ENCODE measurements around the gene FCRL3.

FCRL3 gene

GRCh38 chr1:157659576-157660247 lies 40.9 kb downstream of the FCRL3 start:
- ChIA-PET CTCF (interaction anchor here (0.7 kb wide), 1 partner anchor 11 kb away, joined by 3 read pairs; no protein-coding TSS in a partner anchor), POLR2A (no interaction called here)
- no peaks in the 10 kb centered on the region for H3K36me3 ChIP-seq (ENCODE audit: control insufficient read depth in 2 of 2, insufficient read depth in 1 of 2, low read length in 2 of 2)
- no peak overlapping the region for H3K4me3 ChIP-seq (ENCODE audit: low read depth, low read length)
- H3K4me1 ChIP-seq (ENCODE audit: control insufficient read depth, insufficient read depth, low read length), result no peaks in the 10 kb centered on the region
- no peaks in the 10 kb centered on the region for H3K9me3 ChIP-seq (ENCODE audit: control insufficient read depth, insufficient read depth, low read depth, low read length)
- TF ChIP-seq ZNF701 (tag by site-specific recombination; IDR thresholded peaks at IDR 0.05) (no peak), ZSCAN16 (tag by site-specific recombination; IDR thresholded peaks at IDR 0.05) (no peak), ZNF433 (tag by site-specific recombination; IDR thresholded peaks at IDR 0.05; ENCODE audit: low read depth) (no peak), ZNF530 (tag by site-specific recombination; IDR thresholded peaks at IDR 0.05; ENCODE audit: low read depth) (no peak), ZSCAN23 (tag by site-specific recombination; IDR thresholded peaks at IDR 0.05) (no peak), ZNF837 (tag by site-specific recombination; IDR thresholded peaks at IDR 0.05) (no peak), ZBTB8A (tag by site-specific recombination; IDR thresholded peaks at IDR 0.05) (no peak), ZNF133 (tag by site-specific recombination; IDR thresholded peaks at IDR 0.05) (no peak)
- H3K27ac ChIP-seq (ENCODE audit: extremely low read depth, low read depth, low read length), result no peak overlapping the region

- no peak overlapping the region for H3K4me3 ChIP-seq (ENCODE audit: low read depth, low read length)
- no peaks in the 10 kb centered on the region for H3K36me3 ChIP-seq (ENCODE audit: control insufficient read depth in 2 of 2, insufficient read depth in 1 of 2, low read length in 2 of 2)
- no peak for TF ChIP-seq GLIS2 (tag by site-specific recombination; IDR thresholded peaks at IDR 0.05)
- no peak for TF ChIP-seq ZFHX2 (tag by site-specific recombination; conservative IDR thresholded peaks at IDR 0.05)
- no peak for TF ChIP-seq ZSCAN18 (tag by site-specific recombination; IDR thresholded peaks at IDR 0.05)
- TF ChIP-seq ZNF785 (tag by site-specific recombination; IDR thresholded peaks at IDR 0.05), result no peak
- no peak for TF ChIP-seq ZNF791 (tag by site-specific recombination; IDR thresholded peaks at IDR 0.05)
- no peak for TF ChIP-seq ZNF423 (tag by site-specific recombination; IDR thresholded peaks at IDR 0.05)
- TF ChIP-seq ZNF677 (tag by site-specific recombination; IDR thresholded peaks at IDR 0.05), result no peak
- no peak for TF ChIP-seq ZNF670 (tag by site-specific recombination; IDR thresholded peaks at IDR 0.05; ENCODE audit: low read depth)
- TF ChIP-seq REST (tag by site-specific recombination; IDR thresholded peaks at IDR 0.05), result no peak
- TF ChIP-seq GLIS1 (tag by site-specific recombination; IDR thresholded peaks at IDR 0.05), result no peak
- TF ChIP-seq ZNF610 (tag by site-specific recombination; IDR thresholded peaks at IDR 0.05; ENCODE audit: borderline replicate concordance), result no peak
- no peak for TF ChIP-seq ZNF366 (tag by site-specific recombination; conservative IDR thresholded peaks at IDR 0.05)
- TF ChIP-seq ZNF169 (tag by site-specific recombination; IDR thresholded peaks at IDR 0.05), result no peak
- no peak for TF ChIP-seq ATF2 (tag by site-specific recombination; IDR thresholded peaks at IDR 0.05; ENCODE audit: low read depth)
- no peak for TF ChIP-seq ZNF747 (tag by site-specific recombination; IDR thresholded peaks at IDR 0.05)
- no peak for TF ChIP-seq ZNF580 (tag by site-specific recombination; IDR thresholded peaks at IDR 0.05)
- TF ChIP-seq ZNF768 (tag by site-specific recombination; IDR thresholded peaks at IDR 0.05), result no peak
- no peak for TF ChIP-seq ZNF146 (tag by site-specific recombination; IDR thresholded peaks at IDR 0.05)
- TF ChIP-seq RBAK (tag by site-specific recombination; IDR thresholded peaks at IDR 0.05), result no peak
- TF ChIP-seq ZNF830 (tag by site-specific recombination; IDR thresholded peaks at IDR 0.05; ENCODE audit: low read depth), result no peak
- no peaks in the 10 kb centered on the region for H3K9me3 ChIP-seq (ENCODE audit: control insufficient read depth, insufficient read depth, low read depth, low read length)
- no peak overlapping the region for H3K27ac ChIP-seq (ENCODE audit: extremely low read depth, low read depth, low read length)
- CTCF ChIA-PET, result interaction anchor here (0.7 kb wide), 1 partner anchor 12 kb away, joined by 3 read pairs; no protein-coding TSS in a partner anchor
- no peaks in the 10 kb centered on the region for H3K4me1 ChIP-seq (ENCODE audit: control insufficient read depth, insufficient read depth, low read length)
- POLR2A ChIA-PET, result no interaction called here
These were observed 42.0 kb downstream of the FCRL3 start for GRCh38 chr1:157658571-157658970.

Measured in HEK293 (cell line).